Lung microvascular endothelial cell (primary cell): ENCODE results near the gene SERINC5. TPM values are rescaled to one million over a fixed set of nuclear protein-coding genes. Genes with fewer than 3 reads are reported as not detected.
"Not testable (repeated sequence)": the region's sequence is repeated elsewhere in the genome, so short reads cannot be mapped to it uniquely, and the experiment has no call there.

Experiments used
- DNase-seq, 2 donors: peaks; one replicate each; pipeline versions ENCODE4 v3.0.0 to v3.0.0-alpha.2; 2010; ENCODE audit warnings: low read depth in 2 of 2
- total RNA-seq: library from RNA; depleted of rRNA; stranded (reverse); fragments of >200 nt; gene quantifications from 2 replicates; pipeline ENCODE4 v1.2.1, GENCODE V29; 2014

The SERINC5 gene
- total RNA-seq, 1 donor from 2014 or later = 20.4 TPM

GRCh38 chr5:80198399-80198798 is 57.4 kb downstream of the SERINC5 start:
- DNase-seq = no peak

DNA sequence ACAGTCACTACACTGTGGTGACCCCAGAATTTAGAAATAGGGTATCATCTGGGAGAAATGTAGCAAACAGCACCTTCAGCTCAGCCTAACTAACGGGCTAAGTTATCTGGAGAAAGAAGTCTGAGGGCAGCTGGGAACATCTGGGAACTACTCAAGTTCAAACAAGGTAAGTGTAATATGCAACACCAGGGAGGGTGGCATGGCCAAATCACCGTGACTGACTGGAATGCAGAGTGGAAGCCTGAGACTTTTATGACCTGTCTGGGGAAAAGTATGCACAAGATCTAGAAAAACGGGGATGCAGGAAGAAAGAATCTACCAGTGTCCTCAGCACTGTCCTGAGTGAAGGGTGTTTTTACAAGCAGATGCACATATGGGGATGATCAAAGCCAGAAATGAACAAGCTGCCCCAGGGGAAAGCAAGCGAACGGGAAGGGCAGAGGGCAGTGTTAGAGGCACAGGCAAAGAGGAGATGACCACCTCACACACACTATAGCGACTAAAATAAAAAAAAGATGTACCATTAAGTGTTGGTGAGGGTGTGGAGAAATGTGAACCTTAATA is 59.9 kb downstream of the SERINC5 start:
- no peak for DNase-seq

DNA sequence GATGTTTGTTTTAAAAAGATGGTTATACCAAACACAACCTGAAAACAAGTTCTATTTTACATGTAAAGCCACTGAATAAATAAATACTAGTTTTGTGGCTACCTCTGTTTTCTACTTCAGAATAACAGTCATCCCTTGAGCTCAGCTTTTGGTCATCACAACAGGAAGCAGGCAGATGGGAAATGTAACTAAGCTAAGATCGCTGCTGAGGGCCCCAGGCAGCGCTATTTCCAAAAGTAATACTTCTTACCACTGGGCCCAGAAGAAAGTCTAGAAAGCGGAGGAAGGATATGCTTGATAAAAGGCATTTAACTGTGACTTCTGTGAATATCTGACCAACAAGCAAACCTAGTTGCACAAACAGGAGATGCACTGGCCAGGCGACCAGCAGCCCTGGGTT is 61.4 kb downstream of the SERINC5 start:
- peak in 1 of 2 donors; percentile 11 for DNase-seq

DNA sequence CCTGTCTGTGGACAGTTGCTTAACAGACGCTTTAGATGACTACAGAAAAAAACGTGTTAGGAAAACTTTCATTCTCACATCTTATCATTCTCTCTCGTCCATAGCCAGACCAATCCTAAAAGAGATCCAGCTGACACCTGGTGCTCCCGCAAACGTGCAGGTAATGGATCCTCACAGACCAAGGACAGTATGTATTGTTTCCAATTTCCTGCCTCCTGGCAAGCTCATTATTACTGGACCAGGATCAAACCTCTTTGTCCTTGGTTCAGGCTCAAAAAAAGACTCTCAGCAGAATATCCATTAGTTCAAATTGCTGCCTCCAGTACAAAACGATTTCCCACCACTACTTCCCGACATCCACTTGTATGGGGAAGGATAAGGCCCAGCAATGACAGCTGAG is 62.4 kb downstream of the SERINC5 start:
- DNase-seq = peak in 1 of 2 donors; percentile 16

GRCh38 chr5:80192507-80193241 is 63.2 kb downstream of the SERINC5 start:
- no peak for DNase-seq

DNA sequence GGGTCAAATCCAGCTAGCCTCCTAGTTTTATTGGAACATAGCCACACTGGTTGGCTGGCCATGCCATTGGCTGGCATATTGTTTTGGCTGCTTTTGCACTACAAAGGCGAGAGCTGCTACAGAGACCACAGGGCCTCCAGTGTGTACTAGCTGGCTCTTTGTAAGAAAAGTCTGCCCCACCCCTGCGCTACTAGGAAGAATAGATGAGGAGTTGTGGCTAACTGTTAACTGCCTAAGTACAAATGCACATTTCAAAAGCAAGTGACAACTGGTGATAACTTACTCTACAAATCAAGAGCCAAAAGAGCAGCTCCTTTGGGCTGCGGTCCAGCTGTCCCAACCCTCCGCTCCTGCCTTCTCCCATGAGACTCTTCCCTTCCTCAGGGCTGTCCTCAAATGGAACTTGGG is 63.9 kb downstream of the SERINC5 start:
- no peak for DNase-seq

GRCh38 chr5:80191397-80191796 is 64.5 kb downstream of the SERINC5 start:
- DNase-seq = no peak

- DNase-seq = no peak
Observed at GRCh38 chr5:80190960-80191359, 64.9 kb downstream of the SERINC5 start.

DNA sequence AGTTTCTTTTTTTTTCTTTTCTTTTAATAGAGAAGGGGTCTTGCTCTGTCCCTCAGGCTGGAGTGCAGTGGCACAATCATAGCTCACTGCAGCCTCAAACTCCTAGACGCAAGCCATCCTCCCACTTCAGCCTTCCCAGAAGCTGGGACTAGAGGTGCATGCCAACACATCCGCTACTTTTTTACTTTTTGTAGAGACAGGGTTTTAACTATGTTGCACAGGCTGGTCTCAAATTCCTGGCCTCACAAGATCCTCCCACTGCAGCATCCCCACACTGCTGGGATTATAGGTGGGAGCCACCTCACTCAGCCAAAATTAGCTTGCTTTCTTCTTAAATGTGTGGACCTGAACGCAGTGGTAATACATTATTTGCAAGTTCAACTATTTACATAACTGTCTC is 66.1 kb downstream of the SERINC5 start:
- no peak for DNase-seq

GRCh38 chr5:80189201-80189600 is 66.6 kb downstream of the SERINC5 start:
- DNase-seq = no peak

DNA sequence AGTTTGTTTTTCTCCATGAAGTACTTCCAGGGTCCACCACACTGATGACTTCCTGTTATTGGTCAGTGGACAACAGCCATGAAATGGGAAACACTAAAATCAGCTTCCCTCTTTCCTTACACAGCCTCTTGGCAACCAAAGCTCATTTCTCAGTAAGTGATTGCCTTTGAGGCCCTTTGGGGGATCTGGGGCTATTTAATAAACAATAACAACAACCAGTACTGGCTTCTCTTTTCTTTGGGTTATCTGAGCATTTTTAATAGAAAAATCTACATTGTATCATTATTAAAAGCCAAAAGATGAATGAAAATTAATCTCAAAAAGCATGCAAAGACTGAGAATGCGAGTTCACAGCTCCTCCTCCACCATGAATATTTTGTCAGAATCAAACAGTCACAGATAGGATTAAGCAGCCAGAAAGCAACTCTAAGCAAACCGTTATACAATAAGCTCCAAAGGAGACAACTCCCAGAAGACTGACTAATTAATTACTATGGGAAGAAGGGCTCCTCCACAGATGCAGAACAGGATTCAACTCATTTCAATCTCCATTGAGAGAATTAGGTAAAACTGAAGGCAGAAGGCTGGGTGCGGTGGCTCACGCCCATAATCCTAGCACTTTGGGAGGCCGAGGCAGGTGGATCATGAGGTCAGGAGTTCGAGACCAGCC is 68.3 kb downstream of the SERINC5 start:
- DNase-seq = peak; percentile 10 to 22

DNA sequence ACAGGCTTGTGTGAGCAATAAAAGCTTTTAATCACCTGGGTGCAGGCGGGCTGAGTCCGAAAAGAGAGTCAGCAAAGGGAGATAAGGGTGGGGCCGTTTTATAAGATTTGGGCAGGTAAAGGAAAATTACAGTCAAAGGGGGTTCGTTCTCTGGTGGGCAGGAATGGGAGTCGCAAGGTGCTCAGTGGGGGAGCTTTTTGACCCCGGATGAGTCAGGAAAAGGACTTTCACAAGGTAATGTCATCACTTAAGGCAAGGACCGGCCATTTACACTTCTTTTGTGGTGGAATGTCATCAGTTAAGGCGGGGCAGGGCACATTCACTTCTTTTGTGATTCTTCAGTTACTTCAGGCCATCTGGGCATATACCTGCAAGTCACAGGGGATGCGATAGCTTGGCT is 70.3 kb downstream of the SERINC5 start:
- not testable (repeated sequence) for DNase-seq

DNA sequence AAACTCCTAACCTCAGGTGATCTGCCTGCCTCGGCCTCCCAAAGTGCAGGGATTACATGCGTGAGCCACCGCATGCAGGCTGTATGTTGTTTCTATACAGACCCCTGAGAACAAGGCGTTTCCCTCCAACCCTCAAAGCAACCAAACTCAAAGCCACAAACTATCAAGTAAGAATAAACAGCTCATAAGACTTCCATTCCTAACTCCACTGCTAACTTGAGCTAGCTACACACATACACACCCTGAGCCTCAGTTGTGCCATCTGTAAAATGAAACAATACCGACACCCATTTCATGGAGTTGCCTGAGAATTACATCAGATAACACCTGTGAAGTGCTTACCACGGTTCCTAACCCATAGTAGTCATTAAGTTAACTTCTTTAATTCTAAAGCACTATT is 70.8 kb downstream of the SERINC5 start:
- DNase-seq = no peak

- no peak for DNase-seq
Observed at GRCh38 chr5:80184235-80185023, 71.4 kb downstream of the SERINC5 start.

- not testable (repeated sequence) for DNase-seq
Observed at GRCh38 chr5:80183728-80184234, 72.1 kb downstream of the SERINC5 start.

- no peak for DNase-seq
Observed at GRCh38 chr5:80182809-80183580, 72.9 kb downstream of the SERINC5 start.

DNA sequence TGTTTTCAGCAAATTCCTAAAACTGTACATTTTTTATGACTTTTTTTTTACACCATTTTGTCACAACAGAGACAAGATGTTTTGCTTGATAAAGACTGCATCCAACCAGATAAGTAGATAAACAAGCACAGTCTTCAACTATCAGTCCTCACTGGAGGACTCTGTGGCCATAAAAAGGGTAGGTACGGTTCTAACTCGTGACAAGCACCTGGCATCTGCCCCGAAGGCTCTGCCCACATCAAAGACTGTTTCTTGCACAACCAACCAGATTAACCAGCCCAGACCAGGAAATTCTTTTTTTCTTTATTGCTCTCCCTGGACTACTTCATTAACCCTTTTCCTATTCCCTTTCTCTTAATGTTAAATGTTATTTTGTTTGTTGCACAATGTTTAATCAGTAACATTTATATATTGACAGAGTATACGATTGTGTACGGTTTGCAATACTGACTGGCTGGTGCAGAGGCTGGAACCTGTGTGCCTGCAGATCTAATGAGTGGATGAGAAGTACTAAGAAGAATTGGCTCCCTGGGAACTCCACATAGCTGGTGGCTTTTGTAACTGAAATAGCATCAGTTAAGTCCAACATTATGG is 74.1 kb downstream of the SERINC5 start:
- no peak for DNase-seq

GRCh38 chr5:80177236-80177635 is 78.6 kb downstream of the SERINC5 start:
- DNase-seq = no peak

DNA sequence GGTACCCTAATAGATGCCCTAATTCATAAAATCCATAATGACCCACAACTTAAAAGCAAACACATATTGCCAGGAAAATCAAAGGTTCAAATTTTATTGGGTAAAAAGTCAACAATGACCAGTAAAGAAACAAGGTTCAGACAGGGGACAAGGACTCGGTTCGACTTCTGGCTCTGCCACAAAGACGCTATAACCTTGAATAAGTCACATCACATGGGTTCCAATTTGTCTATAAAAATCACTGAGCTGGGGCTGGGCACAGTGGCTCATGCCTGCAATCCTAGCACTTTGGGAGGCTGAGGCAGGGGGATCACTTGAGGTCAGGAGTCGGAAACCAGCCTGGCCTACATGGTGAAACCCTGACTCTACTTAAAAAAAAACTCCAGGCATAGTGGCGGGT is 80.5 kb downstream of the SERINC5 start:
- DNase-seq = no peak

DNA sequence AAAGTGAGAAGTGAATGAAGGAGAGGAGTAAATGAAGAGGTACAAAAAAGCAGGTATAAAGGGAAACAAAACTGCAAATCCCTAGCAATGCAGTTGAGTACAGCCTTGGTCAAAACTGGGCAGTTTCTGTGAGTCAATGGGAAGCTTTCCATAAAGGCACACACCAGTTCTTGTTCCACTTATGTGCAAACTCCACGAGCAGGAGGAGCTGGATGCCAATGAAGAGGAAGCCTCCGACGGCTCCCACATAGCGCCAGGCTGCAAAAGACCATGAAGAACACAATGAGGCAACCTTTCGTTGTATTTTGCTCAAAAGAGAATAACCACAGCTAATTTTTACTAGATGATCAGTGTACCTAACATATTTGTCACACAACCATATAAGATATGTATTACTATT is 81.1 kb downstream of the SERINC5 start:
- DNase-seq = no peak
